Measurements from ENCODE around the gene ST6GAL1. TPM values are rescaled to one million over a fixed set of nuclear protein-coding genes. Genes with fewer than 3 reads are reported as not detected.

Gene ST6GAL1
- total and polyA plus RNA-seq, 2 of the 13 experiments (the other 11 are each of a cell fraction or from before 2014, with no cell fraction given) = 79.9 to 164 TPM

DNA sequence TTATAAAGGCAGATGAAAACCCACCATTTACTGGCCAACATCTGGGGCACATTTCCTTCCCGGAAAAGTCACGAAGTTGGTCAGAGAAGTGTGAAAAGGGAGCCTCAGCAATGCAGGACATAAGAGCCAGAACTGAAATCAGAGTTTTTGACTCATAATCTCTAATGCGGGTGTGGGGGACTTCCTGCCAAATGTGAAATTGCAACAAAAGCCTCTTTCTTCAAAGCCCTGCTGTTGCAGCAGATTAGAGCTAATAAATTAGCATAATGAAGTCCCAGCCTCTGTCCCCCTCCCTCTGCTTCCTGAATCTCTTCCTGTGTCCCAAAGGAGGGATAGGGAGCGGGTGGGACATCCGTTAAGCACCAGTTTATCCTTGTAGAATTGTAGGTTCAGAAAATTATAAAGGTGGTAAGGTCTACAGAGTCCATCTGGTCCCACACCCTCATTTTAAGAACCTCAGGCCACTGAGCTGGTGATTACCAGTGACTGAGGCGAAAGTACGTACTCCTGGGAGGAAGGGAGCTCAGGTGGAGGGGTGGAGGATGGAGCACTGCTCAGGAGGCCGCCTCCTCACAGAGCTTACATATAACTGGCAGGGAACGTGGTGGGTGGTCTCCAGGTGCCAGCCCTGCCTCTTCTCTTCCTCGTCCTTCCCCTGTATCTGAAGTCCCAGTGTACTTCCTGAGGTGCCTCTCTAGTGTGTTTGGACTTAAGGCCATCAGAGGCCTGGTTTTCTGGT lies 35.0 kb downstream of the ST6GAL1 start:
- Histone ChIP-seq H4K20me1 (ENCODE audit: insufficient read depth, low read length) (no peaks in the 10 kb centered on the region), H3K4me2 (ENCODE audit: low read depth, low read length) (no peak overlapping the region), H2AFZ (ENCODE audit: low read length) (no peak overlapping the region), H3K79me2 (ENCODE audit: insufficient read depth, low read length) (no peaks in the 10 kb centered on the region), H3K27ac (ENCODE audit: extremely low read length, insufficient read depth, low read length) (no peak overlapping the region), H3K4me1 (ENCODE audit: insufficient read depth, low read length) (no peaks in the 10 kb centered on the region), H3K27me3 (ENCODE audit: control insufficient read depth in 1 of 2, insufficient read depth in 2 of 2, low read length in 2 of 2) (no peaks in the 10 kb centered on the region), H3K36me3 (replicated peaks in 1 of 2; ENCODE audit: control insufficient read depth in 1 of 2, insufficient read depth in 2 of 2, low read length in 2 of 2) (no peaks in the 10 kb centered on the region; a peak in 1 of 5 replicates), H3K9me3 (ENCODE audit: low read length) (no peaks in the 10 kb centered on the region), H3K4me3 (replicated peaks in 1 of 3; ENCODE audit: insufficient read depth in 1 of 3, low read depth in 2 of 3, low read length in 3 of 3) (no peak overlapping the region), H3K9ac (ENCODE audit: insufficient read depth, low read depth, low read length) (no peak overlapping the region)
- DNase-seq (ENCODE audit: low spot score) (no peak), FAIRE-seq (no peak), ATAC-seq (no peak)
- BruUV-seq (replicated peaks) = no TSS peak
- in situ Hi-C loops (cut with HindIII; ENCODE audit: extremely low pct_ligation_motif_present, low pct_unique_long_range_greater_than_20kb) (no loop called here), intact Hi-C loops (cut with micrococcal nuclease; ENCODE audit: unreplicated experiment) (no loop called here)
- CTCF ChIA-PET (ENCODE audit: low intra/inter-chr PET ratio, low total read pairs) = no interaction called here
- POLR2A ChIA-PET = no interaction called here
- WGBS (ENCODE audit: low lambda C conversion rate) = 92% methylated on average over 10 of the region's 10 CpGs
- TF ChIP-seq, protein P1, sequence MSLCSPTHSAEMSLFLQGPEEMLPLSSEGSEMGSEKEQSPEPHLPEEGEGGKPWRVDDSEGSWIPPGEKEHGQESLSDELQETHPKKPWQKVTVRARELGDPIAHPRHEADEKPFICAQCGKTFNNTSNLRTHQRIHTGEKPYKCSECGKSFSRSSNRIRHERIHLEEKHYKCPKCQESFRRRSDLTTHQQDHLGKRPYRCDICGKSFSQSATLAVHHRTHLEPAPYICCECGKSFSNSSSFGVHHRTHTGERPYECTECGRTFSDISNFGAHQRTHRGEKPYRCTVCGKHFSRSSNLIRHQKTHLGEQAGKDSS (CRISPR knock-in tag; IDR thresholded peaks at IDR 0.05; ENCODE audit: borderline replicate concordance, low read depth) = no peak
- TF ChIP-seq MATR3 (CRISPR knock-in tag; IDR thresholded peaks at IDR 0.05) (no peak), ZNF710 (CRISPR knock-in tag; IDR thresholded peaks at IDR 0.05; ENCODE audit: borderline replicate concordance) (no peak), MED1 (CRISPR knock-in tag; IDR thresholded peaks at IDR 0.05) (no peak), DR1 (CRISPR knock-in tag; IDR thresholded peaks at IDR 0.05) (no peak), HNF1A (IDR thresholded peaks at IDR 0.05; ENCODE audit: low read depth) (no peak), HNF1A (CRISPR knock-in tag; IDR thresholded peaks at IDR 0.05; ENCODE audit: borderline replicate concordance) (no peak), ZNF549 (CRISPR knock-in tag; IDR thresholded peaks at IDR 0.05) (no peak), MTERF4 (CRISPR knock-in tag; IDR thresholded peaks at IDR 0.05) (no peak), TBP (CRISPR knock-in tag; IDR thresholded peaks at IDR 0.05) (no peak), NFKB2 (CRISPR knock-in tag; IDR thresholded peaks at IDR 0.05; ENCODE audit: borderline replicate concordance) (no peak), TOE1 (CRISPR knock-in tag; IDR thresholded peaks at IDR 0.05) (no peak), TFDP2 (CRISPR knock-in tag; IDR thresholded peaks at IDR 0.05) (no peak)

Data from HepG2 (cell line).